Lower lobe of right lung (tissue), 2 donors: ENCODE measurements around the gene APLP2. TPM values are rescaled to one million over a fixed set of nuclear protein-coding genes. Genes with fewer than 3 reads are reported as not detected.

Experiments
- ATAC-seq, 2 donors: fragments of 200-7000 bp; cut with Tn5 transposase; one replicate each; pipeline ENCODE4 v1.9.1; 2020 to 2022; ENCODE audit warnings: mild to moderate bottlenecking in 2 of 2, moderate library complexity in 2 of 2
- DNase-seq: peaks from one replicate; pipeline ENCODE4 v3.0.0-alpha.2; 2020
- H3K27ac ChIP-seq: fragments of 200-600 bp; one replicate; pipeline ENCODE4 v1.8.0; 2022
- H3K27me3 ChIP-seq: fragments of 200-600 bp; one replicate; pipeline ENCODE4 v1.8.0; 2022; ENCODE audit warnings: low read depth
- H3K36me3 ChIP-seq: fragments of 200-600 bp; one replicate; pipeline ENCODE4 v1.8.0; 2022; ENCODE audit warnings: mild to moderate bottlenecking
- H3K4me1 ChIP-seq: fragments of 200-600 bp; one replicate; pipeline ENCODE4 v1.8.0; 2022
- H3K4me3 ChIP-seq: fragments of 200-600 bp; one replicate; pipeline ENCODE4 v1.8.0; 2022; ENCODE audit warnings: mild to moderate bottlenecking
- H3K9me3 ChIP-seq: fragments of 200-600 bp; one replicate; pipeline ENCODE4 v1.8.0; 2022
- intact Hi-C: fragments of 100-400 bp; cut with DNase I; formaldehyde crosslinking; loops from one replicate; pipeline ENCODE4 v1.11.0; 2022
- total RNA-seq: library from RNA; stranded (reverse); fragmentation: NEBNext Ultra II Directional; extraction: Animal tissue kit (Norgen Biotek cat#: 25700); gene quantifications from one replicate; pipeline ENCODE4 v1.2.1, GENCODE V29; 2021
- TF ChIP-seq, protein P1 (sequence below): fragments of 200-600 bp; IDR thresholded peaks from one replicate; pipeline ENCODE4 v1.8.0; 2022; ENCODE audit warnings: antibody characterized with exemption, mild to moderate bottlenecking
- donor health status: DM: no; HTN: yes; CAD: no; lungs with severe emphysema.

Gene APLP2
- total RNA-seq, 1 donor from 2014 or later = 582 TPM

DNA sequence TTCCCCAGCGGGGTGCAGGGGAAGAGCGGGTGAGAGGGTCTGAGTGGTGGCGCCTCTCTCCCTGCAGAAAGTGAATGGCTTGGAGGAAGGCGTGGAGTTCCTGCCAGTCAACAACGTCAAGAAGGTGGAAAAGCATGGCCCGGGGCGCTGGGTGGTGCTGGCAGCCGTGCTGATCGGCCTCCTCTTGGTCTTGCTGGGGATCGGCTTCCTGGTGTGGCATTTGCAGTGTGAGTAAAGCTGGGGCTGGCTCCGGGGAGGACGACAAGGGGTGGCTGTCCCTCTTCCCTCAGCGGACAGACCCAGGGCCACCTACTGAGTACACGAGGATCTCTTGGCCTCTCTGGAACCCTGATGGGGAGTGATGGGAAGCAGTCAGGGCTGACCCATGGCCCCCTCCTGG, 118.4 kb downstream of the APLP2 start:
- TF ChIP-seq, protein P1, sequence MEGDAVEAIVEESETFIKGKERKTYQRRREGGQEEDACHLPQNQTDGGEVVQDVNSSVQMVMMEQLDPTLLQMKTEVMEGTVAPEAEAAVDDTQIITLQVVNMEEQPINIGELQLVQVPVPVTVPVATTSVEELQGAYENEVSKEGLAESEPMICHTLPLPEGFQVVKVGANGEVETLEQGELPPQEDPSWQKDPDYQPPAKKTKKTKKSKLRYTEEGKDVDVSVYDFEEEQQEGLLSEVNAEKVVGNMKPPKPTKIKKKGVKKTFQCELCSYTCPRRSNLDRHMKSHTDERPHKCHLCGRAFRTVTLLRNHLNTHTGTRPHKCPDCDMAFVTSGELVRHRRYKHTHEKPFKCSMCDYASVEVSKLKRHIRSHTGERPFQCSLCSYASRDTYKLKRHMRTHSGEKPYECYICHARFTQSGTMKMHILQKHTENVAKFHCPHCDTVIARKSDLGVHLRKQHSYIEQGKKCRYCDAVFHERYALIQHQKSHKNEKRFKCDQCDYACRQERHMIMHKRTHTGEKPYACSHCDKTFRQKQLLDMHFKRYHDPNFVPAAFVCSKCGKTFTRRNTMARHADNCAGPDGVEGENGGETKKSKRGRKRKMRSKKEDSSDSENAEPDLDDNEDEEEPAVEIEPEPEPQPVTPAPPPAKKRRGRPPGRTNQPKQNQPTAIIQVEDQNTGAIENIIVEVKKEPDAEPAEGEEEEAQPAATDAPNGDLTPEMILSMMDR = no peak
- Histone ChIP-seq H3K9me3 (no peaks in the 10 kb centered on the region), H3K27me3 (no peaks in the 10 kb centered on the region), H3K4me3 (no peak overlapping the region), H3K27ac (no peak overlapping the region), H3K36me3 (no peaks in the 10 kb centered on the region), H3K4me1 (no peaks in the 10 kb centered on the region)
- ATAC-seq = peak in 1 of 2 donors; percentile 20
- DNase-seq = no peak
- intact Hi-C loops = no loop called here

DNA sequence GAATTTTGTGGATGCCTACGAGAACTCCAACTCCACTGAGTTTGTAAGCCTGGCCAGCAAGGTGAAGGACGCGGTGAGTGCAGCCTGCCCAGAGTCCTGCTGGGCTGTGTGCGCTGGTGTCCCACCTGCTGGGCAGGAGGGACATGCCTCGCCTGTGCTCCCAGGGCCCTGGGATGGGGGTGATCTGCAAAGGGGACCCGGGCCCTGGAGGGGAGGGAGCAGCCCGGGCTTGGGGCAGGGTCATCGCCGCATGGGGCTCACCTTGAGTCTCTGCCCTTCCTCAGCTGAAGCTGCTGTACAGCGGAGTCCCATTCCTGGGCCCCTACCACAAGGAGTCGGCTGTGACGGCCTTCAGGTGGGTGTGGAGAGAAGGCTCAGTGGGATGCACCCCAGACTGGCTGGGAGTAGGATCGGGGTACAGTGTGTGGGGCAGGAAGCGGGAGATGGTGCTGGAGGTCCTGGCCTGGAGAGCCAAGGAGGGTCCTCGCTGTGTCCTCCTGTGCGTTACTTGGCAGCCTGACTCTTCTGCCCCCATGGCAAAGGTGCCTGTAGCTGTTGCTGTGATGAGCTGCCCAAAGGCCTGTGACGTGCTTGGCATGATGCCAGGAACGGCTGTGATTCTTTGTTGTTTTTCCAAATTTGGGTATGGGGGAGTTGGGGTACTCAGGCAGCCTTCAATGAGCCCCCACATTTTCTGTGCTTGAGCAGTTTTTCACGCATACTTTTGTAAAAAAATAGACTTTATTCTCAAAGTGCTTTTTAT, 119.1 kb downstream of the APLP2 start:
- ATAC-seq (peak; percentile 19 to 20), DNase-seq (no peak)
- Histone ChIP-seq H3K27me3 (no peaks in the 10 kb centered on the region), H3K4me1 (no peaks in the 10 kb centered on the region), H3K4me3 (no peak overlapping the region), H3K27ac (no peak overlapping the region), H3K36me3 (peaks cover under 1% of the 10 kb centered on the region), H3K9me3 (no peaks in the 10 kb centered on the region)
- intact Hi-C loops = no loop called here
- TF ChIP-seq, protein P1 = no peak

DNA sequence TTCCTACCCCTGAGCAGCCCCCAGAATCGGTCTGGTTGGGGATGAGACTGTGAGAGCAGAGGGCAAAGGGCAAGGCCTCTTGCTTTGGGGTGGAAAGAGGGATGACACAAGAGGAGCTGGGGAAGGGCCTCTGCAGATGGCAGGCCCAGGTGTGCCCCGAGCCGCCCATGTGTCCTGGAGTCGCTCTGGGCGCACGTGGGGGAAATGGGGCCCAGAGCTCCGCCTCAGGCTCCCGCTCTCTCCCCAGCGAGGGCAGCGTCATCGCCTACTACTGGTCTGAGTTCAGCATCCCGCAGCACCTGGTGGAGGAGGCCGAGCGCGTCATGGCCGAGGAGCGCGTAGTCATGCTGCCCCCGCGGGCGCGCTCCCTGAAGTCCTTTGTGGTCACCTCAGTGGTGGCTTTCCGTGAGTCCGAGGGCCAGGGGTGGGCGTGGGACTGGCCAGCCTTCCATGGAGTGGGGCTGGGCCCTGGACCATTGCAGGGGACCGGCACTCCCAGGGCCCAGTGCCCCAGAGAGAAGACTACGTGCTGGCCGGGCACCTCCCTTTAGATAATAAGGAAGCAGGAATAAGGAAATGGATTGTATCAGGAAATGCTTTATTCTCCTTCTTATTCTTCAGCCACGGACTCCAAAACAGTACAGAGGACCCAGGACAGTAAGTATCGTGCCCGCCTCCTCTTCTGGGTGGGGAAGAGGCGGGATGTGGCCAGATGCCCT, 120.0 kb downstream of the APLP2 start:
- H3K36me3 ChIP-seq = peaks cover 6% of the 10 kb centered on the region
- TF ChIP-seq, protein P1 = no peak
- DNase-seq (no peak), ATAC-seq (no peak)
- no peaks in the 10 kb centered on the region for H3K9me3 ChIP-seq
- H3K4me3 ChIP-seq = no peak overlapping the region
- intact Hi-C loops = no loop called here
- no peaks in the 10 kb centered on the region for H3K4me1 ChIP-seq
- no peak overlapping the region for H3K27ac ChIP-seq
- H3K27me3 ChIP-seq = no peaks in the 10 kb centered on the region

DNA sequence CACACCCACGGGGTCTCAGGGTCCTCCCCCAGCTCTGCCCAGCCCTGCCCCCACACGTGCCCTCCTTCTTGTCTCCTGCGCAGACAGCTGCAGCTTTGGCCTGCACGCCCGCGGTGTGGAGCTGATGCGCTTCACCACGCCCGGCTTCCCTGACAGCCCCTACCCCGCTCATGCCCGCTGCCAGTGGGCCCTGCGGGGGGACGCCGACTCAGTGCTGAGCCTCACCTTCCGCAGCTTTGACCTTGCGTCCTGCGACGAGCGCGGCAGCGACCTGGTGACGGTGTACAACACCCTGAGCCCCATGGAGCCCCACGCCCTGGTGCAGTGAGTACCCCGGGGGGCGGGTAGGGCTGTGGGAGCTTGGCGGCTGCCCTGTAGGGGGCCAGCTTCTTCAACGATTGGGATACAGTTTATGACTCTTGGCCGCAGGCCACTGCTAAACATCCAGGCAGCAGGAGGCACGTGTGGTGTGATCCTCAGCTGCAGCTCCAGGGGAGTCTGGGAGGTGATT, 120.7 kb downstream of the APLP2 start:
- H3K4me1 ChIP-seq = no peaks in the 10 kb centered on the region
- no peak for DNase-seq
- no peak overlapping the region for H3K27ac ChIP-seq
- TF ChIP-seq, protein P1 = no peak
- no peak for ATAC-seq
- H3K36me3 ChIP-seq = peaks cover 12% of the 10 kb centered on the region
- H3K9me3 ChIP-seq = no peaks in the 10 kb centered on the region
- intact Hi-C loops = no loop called here
- H3K27me3 ChIP-seq = no peaks in the 10 kb centered on the region
- no peak overlapping the region for H3K4me3 ChIP-seq

DNA sequence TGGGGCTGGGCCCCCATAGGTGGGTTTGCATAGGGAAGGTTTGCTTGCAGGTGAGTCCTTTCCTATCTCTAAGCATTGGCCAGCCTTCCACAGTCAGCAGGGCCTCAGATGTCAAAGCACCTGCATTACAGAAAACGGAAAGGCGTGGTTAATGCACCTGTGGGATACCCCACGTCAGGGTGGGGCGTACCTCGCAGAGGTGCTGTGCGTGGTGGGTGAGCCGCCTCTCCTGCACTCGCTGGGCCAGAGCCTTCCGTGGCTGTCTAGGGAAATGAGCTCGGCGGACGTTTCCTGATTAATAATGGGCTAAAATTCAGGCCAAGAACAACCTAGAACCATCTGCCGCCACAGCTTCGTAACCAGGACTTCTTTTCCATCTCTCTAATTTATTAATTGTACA, 122.2 kb downstream of the APLP2 start:
- H3K27ac ChIP-seq = no peak overlapping the region
- intact Hi-C loops = no loop called here
- no peaks in the 10 kb centered on the region for H3K27me3 ChIP-seq
- no peak overlapping the region for H3K4me3 ChIP-seq
- DNase-seq (no peak), ATAC-seq (no peak)
- H3K9me3 ChIP-seq = no peaks in the 10 kb centered on the region
- no peaks in the 10 kb centered on the region for H3K4me1 ChIP-seq
- TF ChIP-seq, protein P1 = no peak
- peaks cover 22% of the 10 kb centered on the region for H3K36me3 ChIP-seq
